Fibroblast of the aortic adventitia (primary cell): ENCODE data around the gene ARID1B. TPM values are rescaled to one million over a fixed set of nuclear protein-coding genes. Genes with fewer than 3 reads are reported as not detected.

ENCODE experiments used
- DNase-seq: peaks from one replicate; pipeline ENCODE4 v3.0.0-alpha.2; 2010; ENCODE audit warnings: low read depth
- H3K4me3 ChIP-seq: 2 replicates; pipeline ENCODE4 v1.5.1; 2011; ENCODE audit warnings: low read depth, mild to moderate bottlenecking, control low read depth, low read length, moderate library complexity
- CTCF ChIP-seq: IDR thresholded peaks from 2 replicates; pipeline ENCODE4 v1.5.1; 2011; ENCODE audit warnings: mild to moderate bottlenecking, low read length, control low read depth, inconsistent platforms; ENCODE audit not compliant: insufficient read depth
- total RNA-seq: library from RNA; depleted of rRNA; stranded (reverse); fragments of >200 nt; gene quantifications from 2 replicates; pipeline ENCODE4 v1.2.3, GENCODE V29; 2012; ENCODE audit warnings: low replicate concordance

The ARID1B gene
- total RNA-seq, 1 donor: 55.9 TPM

GRCh38 chr6:157076451-157076822 lies 299.3 kb downstream of the ARID1B start:
- DNase-seq: no peak
- TF ChIP-seq CTCF: no peak

GRCh38 chr6:157077251-157077650 lies 300.1 kb downstream of the ARID1B start:
- DNase-seq: no peak
- TF ChIP-seq CTCF: no peak
- H3K4me3 ChIP-seq: no peak overlapping the region

More at GRCh38 chr6:157076451-157076822, 299.3 kb downstream of the ARID1B start:
- no peak overlapping the region for H3K4me3 ChIP-seq

- H3K4me3 ChIP-seq: no peak overlapping the region
- TF ChIP-seq CTCF: no peak
- no peak for DNase-seq
These were observed 301.1 kb downstream of the ARID1B start for GRCh38 chr6:157078326-157078725.

- no peak for DNase-seq
These were observed 302.1 kb downstream of the ARID1B start for GRCh38 chr6:157079277-157079676.

GRCh38 chr6:157079771-157080170 lies 302.6 kb downstream of the ARID1B start:
- no peak for DNase-seq
- TF ChIP-seq CTCF: no peak
- H3K4me3 ChIP-seq: no peak overlapping the region

More at GRCh38 chr6:157079277-157079676, 302.1 kb downstream of the ARID1B start:
- no peak for TF ChIP-seq CTCF
- H3K4me3 ChIP-seq: no peak overlapping the region

- no peak for TF ChIP-seq CTCF
- DNase-seq: no peak
- no peak overlapping the region for H3K4me3 ChIP-seq
These were observed 303.8 kb downstream of the ARID1B start for GRCh38 chr6:157080986-157081391.

- TF ChIP-seq CTCF: no peak
- H3K4me3 ChIP-seq: no peak overlapping the region
- no peak for DNase-seq
These were observed 306.2 kb downstream of the ARID1B start for GRCh38 chr6:157083343-157083742.
